HG03097 (cell line): ENCODE data around the gene OTOGL.

Source experiments
- ATAC-seq: cut with Tn5 transposase; IDR thresholded peaks from one replicate; pipeline ENCODE4 v1.9.1; 2021; ENCODE audit not compliant: unreplicated experiment, low FRiP score

Gene OTOGL

DNA sequence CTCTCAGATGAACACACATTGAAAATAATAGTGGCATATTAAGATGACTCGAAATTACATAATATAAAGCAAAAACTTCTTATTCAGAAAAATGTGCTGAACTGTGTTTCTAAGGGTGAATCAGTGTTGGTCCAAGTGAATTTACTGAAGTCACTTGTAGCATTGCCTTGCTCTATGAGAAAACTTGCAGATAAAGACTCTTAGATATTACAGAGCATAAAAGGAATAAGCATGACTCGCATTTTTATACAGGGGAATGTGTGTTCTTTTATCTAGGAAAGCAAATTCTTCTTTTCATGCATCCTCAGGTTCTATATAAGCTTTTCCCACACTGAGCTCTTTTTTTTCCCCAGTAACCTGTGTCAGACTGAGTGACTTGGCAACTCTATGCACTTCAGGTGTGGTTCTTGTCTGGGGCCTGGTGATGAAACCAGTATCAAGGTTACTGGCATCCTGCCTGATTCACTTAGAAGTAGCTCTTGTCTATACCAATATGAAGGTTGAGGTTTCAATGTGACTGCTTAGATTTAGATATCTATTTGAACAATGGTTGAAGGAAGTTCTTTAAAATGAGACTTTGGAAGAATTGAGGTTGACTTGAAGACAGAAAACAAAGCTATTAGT lies 76.1 kb downstream of the OTOGL start:
- ATAC-seq, result no peak

DNA sequence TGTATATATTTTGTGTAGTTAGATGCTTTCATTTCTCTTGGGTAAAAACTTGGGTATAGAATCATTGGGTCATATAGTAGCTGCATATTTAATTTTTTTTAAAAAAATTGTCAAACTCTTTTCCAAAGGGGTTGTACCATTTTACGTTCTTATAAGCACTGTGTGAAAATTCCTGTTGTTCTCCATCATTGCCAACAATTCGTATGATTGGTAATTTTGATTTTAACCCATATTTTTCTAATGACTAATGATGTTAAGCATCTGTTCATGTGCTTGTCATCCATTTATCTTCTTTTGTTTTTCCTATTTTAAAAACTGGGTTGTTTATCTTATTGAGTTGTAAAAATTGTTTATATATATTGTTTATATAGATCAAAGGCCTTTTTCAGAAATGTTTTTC lies 77.4 kb downstream of the OTOGL start:
- ATAC-seq, result no peak

DNA sequence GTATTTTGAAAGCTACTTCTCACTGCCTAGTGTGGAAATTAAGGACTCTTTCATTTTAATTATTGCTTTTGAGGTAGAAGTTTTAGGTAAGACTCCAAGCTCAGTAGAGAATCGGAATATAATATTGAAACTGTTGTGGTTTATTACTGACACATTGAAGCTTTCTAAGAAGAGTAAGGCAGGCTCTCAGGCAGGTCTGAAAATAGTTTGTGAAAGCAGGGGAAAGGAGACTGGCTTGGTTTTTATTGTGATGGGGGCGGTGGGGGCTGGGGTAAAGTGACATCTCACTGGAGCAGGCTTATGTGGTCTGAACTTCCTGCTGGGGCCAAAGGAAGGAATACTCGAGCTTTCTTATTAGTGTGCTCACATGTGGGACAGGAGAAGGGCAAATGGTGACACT lies 79.5 kb downstream of the OTOGL start:
- ATAC-seq, result peak; percentile 83

DNA sequence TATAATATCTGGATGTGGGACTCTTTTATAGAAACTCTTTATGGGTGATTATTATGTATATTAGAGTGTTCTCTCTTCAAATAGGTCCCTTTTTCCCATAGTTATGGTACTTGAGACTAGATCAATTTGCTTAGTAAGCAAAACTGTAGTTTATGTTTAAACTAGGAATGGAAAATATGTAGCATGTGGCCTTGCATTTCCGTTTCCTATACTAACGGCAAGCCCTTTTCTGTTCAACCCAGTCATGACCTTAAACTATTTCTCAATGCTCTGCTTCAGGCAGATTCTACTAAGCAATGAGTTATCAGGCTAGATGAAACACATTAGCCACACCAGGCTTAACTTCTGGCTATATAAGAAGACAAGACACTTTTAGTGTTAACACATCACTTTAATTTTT lies 84.6 kb downstream of the OTOGL start:
- ATAC-seq, result no peak

DNA sequence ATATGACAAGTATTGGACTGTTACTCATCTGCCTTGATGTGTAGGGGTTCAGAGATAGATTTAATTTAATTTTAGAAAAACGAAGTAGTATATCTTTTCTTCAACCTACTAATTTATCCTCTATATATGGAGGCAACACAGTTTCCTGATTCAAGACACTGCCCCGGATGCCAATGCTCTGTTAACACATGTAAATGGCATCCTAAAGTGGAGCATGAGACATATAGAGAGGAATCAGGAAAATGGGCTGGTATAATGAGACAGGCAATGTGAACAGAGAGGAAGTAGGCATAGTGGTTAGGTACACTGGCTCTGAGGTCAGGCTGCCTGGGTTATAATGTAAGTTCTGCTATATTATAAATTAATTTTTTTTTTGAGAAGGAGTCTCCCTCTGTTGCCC lies 85.6 kb downstream of the OTOGL start:
- ATAC-seq, result no peak

DNA sequence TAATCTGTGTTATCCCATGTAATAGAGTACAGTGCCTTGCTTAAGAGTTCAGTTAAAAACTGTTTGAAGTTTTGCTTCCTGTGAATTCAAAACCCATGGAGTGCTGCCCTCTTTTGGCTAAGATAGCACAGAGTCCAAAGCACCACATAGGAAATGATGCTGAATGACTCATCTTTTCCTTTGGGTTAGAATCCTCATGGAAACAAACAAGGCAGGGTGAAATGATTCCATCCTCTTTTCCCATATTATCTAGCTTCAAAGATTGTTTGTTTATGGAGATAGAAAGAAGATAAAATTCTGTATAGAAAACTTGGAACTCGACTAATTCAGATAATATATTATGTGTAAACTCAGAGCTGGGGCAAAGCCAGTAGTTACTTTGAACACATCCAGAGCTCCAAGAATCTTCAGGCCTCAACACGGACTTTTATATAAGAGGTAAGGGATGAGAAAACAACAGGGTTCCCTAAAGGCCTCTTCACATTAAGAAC lies 87.4 kb downstream of the OTOGL start:
- peak; percentile 54 for ATAC-seq

DNA sequence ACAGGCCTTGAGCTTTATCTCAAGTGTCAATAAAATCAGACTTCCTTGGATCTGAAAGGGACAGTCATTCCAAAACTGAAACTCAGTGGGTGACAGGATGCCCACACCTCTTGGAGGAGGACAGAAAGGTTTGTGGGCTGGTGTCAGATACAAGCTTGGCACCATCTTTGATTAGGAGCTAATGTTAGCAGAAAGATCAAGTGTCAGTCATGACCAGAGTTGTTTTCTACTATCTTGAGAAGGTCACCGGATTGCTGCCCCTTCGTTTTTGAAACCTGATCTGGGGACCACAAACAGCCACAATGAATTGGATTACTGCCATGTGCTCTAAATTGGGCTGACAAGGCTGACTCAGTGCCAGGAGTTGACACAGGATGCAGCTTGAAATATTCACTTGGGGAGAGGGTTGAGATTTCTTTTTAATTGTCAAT lies 88.3 kb downstream of the OTOGL start:
- ATAC-seq, result peak; percentile 45

DNA sequence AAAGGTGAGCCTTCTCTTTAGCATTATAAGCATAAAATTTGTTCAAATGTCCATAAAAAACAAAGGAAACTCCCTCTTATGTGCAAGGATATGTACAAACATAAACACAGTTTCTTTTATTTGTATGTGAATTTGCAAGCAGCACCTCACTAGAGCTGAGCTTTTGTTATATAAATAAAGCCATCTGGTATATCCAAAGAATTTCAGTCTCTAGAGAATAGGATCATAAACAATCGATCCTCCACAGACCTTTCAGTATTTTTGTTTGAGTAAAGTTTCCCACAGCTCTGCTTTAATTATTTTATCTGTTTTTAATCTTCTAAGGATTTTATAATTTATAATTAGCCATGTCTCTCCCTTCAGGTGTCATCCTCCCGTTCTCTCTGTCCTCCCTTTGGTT lies 89.2 kb downstream of the OTOGL start:
- ATAC-seq, result no peak

DNA sequence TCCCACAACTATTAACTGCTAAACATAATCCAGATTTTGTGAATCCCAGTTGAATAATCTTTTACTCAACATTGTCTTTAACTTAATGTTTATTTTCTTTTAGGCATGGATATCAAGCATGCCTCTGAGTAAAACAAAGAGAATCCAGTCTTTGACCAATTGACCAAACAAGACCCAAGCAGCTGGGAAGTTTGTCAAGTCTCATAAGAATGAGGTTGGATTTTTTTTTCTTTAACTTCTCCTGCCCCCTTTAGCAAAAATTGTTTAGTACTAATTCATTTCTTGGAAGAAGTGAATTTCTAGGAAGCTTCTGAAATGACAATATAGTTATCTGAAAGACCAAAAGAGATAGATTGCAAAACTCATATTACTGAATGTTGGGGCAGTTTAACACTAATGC lies 89.9 kb downstream of the OTOGL start:
- no peak for ATAC-seq

DNA sequence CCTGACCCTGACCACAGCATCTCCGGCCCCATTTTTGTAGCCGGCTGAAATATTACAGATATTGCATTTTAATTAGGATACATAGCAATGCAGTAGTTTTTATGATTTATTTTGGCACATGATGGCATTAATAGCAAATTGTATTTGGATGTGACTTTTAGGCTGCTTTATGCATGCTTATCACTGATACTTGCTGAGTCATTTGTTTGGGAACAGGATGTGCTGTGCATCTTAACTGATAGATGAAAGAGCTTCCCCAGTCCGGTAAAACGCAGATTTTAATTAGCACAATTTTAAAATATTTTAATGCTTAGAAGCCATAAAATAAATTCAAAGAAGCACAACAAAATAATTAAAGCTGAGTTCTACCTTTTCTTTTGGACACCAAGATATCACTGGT lies 90.7 kb downstream of the OTOGL start:
- ATAC-seq, result no peak

DNA sequence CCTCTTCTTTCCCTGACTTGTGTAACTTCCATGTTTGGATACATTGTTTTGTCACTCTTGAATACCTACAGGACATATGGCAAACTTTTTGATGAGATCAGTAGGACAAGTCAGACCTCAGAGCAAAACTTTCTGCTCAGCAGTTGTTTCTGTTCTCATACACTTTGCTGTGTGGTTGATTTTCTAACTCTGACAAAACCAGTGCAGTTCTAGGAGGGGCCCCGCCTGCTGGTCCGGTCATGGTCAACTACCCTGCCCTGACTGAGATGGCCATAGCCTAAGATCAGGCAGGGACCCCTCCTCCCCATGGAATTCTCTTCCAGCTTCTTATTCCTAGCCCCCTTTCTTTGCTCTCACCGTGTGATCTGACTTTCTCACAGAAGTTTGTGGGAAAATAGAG lies 92.8 kb downstream of the OTOGL start:
- ATAC-seq, result no peak

DNA sequence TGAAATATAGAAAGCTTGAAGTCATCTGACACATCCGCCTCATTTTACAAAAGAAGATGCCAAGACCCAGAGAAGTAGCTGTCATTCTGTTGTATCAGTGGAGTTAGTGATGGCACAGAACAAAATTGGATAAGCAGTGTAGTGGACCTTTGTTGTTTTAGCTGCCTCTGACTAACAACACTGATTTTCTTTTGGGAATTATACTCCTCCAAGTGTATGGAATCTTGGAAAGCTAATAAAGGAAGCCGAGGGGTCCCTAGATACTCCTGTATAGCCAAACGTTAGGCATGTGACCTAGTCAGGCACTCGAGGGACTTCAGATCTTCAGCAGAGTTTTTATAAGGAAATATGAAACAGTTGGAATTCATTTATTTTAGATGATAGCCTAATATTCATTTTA lies 94.5 kb downstream of the OTOGL start:
- ATAC-seq, result no peak

DNA sequence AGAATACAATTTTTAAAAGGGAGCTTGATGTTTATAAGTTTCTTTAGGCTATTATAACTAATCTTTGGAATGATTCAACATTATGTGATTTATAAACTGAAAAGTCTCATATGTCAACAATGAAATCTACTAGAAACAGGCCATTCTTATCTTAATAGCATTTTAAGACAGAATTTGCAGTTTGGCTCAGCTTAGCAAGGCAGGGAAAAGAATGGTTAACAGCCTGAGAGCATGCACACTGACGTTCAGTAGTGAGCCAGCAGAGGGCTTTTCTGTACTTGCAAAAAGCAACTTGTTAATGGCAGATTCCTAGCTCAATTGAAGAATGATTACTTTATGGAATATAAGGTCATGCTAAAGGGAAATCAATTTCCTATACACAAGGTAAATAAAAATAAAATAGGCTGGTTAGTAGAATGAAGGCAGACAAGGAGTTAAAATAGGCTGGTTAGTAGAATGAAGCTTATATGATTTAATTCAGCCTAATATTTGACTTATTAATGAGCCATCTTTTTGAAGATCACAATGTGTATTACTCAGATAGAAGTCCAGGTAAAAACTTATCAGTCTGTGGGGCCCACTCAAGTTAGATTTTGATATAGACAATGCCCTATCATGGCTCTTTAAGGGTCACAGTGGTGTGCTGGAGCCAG lies 95.9 kb downstream of the OTOGL start:
- ATAC-seq, result no peak

DNA sequence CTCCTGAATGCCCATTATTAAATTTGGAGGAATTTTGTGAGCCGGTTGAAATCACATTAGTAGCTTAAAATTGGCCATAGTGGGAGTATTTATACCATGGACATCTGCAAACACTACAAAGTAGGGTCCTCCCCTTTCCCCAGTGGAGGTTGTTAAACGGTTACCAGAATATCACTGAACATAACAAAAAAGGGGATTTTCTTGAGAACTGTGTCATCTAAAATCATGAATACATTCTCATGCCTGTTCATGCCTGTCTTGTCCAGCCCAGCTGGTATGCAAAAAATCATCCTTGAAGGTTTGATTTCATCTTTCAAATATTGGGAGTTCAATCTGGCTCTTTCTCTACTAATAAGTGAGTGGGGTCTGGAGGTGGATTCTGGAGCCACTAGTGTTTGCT lies 96.4 kb downstream of the OTOGL start:
- no peak for ATAC-seq

DNA sequence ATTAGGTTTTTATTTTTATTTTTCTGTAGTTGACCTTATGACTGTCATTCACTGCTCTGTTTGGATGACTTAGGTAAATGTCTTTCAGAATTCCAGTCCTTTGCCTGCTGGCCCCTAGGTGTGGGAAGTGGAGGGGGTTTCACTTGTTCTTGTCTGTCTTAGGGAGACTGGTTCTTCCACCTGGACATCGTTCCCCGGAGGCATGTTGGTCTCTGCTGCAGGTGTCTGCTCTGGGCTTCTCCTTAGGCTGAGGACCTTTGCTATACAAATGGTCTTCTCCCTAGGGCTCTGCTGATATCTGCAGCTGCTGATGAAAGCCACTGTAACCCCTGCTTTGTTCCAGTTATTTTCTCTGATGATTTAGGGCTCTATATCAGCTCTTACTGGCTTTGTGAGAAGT lies 97.1 kb downstream of the OTOGL start:
- ATAC-seq, result no peak

DNA sequence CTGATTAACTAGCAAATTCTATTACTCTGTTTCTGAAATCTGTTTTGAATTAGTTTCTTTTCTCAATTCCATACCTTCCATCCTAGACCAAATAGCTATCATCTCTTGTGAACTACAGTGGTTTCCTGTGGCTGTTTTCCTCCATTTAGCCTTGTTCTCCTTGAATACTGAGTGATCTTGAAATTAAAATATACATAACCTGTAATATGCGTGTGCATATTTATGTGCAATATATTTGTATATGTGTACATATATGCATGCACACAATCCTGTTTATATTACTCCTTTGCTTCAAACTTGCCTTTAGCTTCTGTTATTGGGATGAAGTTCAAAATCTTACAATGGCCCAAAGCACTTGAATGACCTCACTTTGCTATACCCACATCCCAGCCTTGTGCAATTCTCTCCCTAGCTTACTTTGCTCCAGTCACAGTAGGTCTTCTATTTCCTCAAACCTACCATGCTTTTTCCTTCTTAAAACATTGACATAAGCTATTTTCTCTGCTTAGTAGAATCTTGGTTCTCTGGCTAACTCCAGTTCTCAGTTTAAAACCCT lies 99.5 kb downstream of the OTOGL start:
- no peak for ATAC-seq

DNA sequence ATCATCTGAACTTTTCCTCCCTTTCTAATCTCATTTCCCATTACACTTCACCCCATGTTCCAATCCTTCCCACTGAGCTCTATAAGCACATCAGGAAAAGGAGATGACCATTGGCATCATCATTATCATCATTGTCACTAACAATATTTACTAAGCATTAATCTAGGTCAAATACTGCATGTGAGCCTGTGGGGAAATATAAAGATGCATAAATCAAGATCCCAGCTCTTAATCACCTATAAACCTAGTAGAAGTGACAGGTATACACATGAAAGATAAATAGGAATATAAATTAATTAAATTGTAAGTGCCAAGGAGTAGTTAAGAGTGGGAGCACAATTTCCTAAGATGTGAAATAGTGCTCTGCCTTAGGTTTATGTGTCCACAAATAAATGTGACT lies 100.6 kb downstream of the OTOGL start:
- no peak for ATAC-seq

DNA sequence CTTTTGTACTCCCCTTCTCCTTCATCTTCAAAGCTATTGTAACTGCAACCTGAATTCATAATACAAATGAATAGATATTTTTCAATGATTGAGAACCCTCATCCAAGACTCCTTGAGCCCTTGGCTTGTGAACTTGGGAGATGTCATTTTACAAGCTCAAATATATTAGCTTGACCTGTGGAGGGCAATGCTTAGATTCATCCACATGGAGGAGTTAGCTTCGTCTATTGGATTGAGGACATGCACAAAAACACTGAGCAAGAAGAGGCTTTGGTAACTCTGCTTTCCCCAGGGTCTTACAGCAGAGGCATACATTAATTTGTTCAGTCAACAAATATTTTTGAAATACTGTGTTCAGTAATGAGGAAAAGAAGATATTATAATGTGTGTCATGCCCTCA lies 101.1 kb downstream of the OTOGL start:
- ATAC-seq, result no peak

DNA sequence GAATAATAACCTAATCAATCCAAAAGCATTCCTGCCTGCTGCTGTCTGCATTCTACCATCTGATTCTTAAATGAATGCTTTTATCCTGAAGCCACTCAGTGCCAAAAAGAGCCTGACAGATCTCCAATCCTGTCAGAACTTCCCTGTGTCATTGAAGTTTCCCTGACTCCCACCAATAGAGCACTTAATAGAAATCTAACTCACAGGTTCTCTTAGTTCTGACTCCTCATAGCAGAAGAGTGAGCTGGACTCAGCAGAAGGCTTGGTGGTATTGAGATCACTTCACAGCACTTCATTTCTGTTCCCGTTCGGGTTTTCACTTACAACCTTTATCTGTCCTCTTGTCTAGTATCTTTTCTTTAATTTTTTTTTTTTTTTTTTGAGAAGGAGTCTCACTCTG lies 102.6 kb downstream of the OTOGL start:
- ATAC-seq, result no peak

DNA sequence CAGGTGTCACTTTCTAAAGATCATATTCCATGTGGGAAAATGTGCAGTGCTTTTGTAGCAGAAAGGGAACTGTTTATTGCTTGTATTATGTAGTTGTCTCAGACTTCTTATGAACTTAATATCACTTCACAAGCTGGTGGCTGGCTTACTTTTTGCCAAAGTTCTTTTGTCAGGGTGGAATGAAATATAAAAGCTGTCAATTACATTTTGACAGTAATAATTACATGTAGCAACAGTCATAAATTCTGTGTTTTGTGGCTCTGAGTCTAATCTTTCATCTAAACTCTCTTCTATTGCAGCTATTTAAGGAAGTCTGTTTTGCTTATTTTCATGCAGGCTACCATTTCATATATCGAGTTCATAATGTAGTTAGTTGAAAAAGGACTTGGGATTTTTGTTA lies 106.6 kb downstream of the OTOGL start:
- ATAC-seq, result no peak

DNA sequence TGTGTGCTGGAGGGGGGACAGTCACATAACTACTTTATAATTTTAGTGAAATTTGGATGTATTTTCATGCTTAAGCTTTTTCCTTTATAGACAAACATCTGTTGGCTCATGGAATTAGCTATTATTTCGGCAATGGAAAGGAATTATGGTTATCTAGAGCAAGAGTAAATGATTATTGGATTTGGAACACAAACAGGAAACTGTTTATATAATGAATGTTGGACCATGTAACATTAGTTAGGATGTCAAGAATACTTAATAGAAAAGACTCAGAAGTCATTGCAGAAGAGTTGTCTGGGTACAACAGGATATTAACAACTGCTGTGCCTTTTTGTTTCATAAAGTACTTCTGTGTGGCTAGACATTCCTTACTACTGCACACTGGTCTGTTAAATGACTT lies 108.7 kb downstream of the OTOGL start:
- no peak for ATAC-seq

DNA sequence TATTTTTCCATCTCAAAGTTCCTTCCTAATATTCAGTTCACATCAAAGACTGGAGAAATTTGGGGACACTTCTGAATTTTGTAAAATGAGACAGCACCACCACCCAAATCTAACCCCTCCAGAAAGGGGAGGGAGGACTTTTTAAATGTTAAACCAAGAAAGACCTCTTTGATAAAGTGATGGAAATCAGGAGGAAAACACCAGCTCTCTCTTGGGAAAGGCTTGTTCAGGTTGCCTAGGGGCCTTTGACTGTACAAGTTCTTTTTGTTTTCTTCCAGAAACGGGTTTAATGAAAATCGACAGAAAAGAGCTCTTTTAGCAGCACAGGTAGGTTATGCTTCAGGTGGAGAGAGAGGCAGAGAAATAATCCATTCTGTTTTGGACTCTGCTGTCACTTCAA lies 112.3 kb downstream of the OTOGL start:
- no peak for ATAC-seq
